Activated T-cell treated with anti-CD3 and anti-CD28 coated beads, Interleukin-2, amount 50 U/mL, for 4 hours (primary cell): ENCODE data around the gene ANTXR1. TPM values are rescaled to one million over a fixed set of nuclear protein-coding genes. Genes with fewer than 3 reads are reported as not detected.

Experiments
- ATAC-seq, 2 donors: fragments of 200-7000 bp; cut with Tn5 transposase; one replicate each; pipeline ENCODE4 v1.10.0; 2021
- DNase-seq: peaks from one replicate; pipeline ENCODE4 v3.0.0-alpha.2; 2020
- H3K27me3 Mint-ChIP-seq: one replicate; pipeline ENCODE4 v1.8.0; 2021; ENCODE audit warnings: low read depth, mixed read lengths
- H3K36me3 Mint-ChIP-seq: one replicate; pipeline ENCODE4 v1.8.0; 2022; ENCODE audit warnings: mixed read lengths; ENCODE audit not compliant: insufficient read depth
- H3K4me1 Mint-ChIP-seq: one replicate; pipeline ENCODE4 v1.8.0; 2021; ENCODE audit warnings: low read depth, mixed read lengths
- H3K4me3 Mint-ChIP-seq: one replicate; pipeline ENCODE4 v1.8.0; 2021; ENCODE audit warnings: mild to moderate bottlenecking, moderate library complexity, mixed read lengths
- H3K9me3 Mint-ChIP-seq: one replicate; pipeline ENCODE4 v1.8.0; 2021; ENCODE audit warnings: mixed read lengths
- total RNA-seq, 3 donors: library from RNA; stranded (reverse); gene quantifications; one replicate each; pipeline ENCODE4 v1.2.1, GENCODE V29; 2021

ANTXR1 gene
- total RNA-seq, 3 donors from 2014 or later = 0.40 to 0.79 (median 0.43) TPM

- ATAC-seq = no peak
- no peak for DNase-seq
- H3K4me1 Mint-ChIP-seq = no peaks in the 10 kb centered on the region
- H3K27me3 Mint-ChIP-seq = peaks cover 14% of the 10 kb centered on the region
- H3K4me3 Mint-ChIP-seq = no peak overlapping the region
- H3K9me3 Mint-ChIP-seq = no peaks in the 10 kb centered on the region
- H3K36me3 Mint-ChIP-seq = no peaks in the 10 kb centered on the region
Observed at GRCh38 chr2:69196327-69197117, 183.5 kb downstream of the ANTXR1 start.

DNA sequence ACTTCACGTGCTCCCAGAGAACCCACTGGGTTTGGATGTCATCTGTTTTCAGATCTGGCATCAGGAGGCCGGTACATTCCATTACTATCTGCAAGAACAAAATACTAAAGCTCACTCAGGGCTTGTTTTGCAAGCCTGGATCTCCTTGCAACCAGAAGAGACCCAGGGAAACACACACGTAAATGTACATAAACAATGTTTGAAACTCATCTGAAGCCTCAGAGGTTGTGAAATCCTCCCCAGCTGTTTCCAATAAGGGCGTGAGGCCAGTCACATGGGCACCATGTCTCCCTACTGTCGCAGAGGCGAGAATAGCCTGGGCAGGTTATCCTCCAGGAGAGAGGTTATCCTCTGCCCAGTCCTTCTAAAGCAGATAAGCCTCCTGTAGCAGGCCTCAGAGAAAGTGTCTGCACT lies 187.1 kb downstream of the ANTXR1 start:
- H3K4me1 Mint-ChIP-seq = no peaks in the 10 kb centered on the region
- DNase-seq (no peak), ATAC-seq (no peak)
- no peak overlapping the region for H3K4me3 Mint-ChIP-seq
- H3K9me3 Mint-ChIP-seq = no peaks in the 10 kb centered on the region
- peaks cover 7% of the 10 kb centered on the region for H3K27me3 Mint-ChIP-seq
- no peaks in the 10 kb centered on the region for H3K36me3 Mint-ChIP-seq

GRCh38 chr2:69201259-69201658 lies 188.3 kb downstream of the ANTXR1 start:
- H3K36me3 Mint-ChIP-seq = no peaks in the 10 kb centered on the region
- peaks cover 7% of the 10 kb centered on the region for H3K27me3 Mint-ChIP-seq
- H3K4me3 Mint-ChIP-seq = no peak overlapping the region
- H3K9me3 Mint-ChIP-seq = no peaks in the 10 kb centered on the region
- no peaks in the 10 kb centered on the region for H3K4me1 Mint-ChIP-seq
- ATAC-seq = no peak
- DNase-seq = no peak

- Mint-ChIP-seq H3K36me3 (no peaks in the 10 kb centered on the region), H3K4me1 (no peaks in the 10 kb centered on the region), H3K4me3 (no peak overlapping the region), H3K27me3 (peaks cover 7% of the 10 kb centered on the region), H3K9me3 (no peaks in the 10 kb centered on the region)
- DNase-seq (no peak), ATAC-seq (no peak)
Observed at GRCh38 chr2:69202327-69202726, 189.3 kb downstream of the ANTXR1 start.

GRCh38 chr2:69203166-69203985 lies 190.4 kb downstream of the ANTXR1 start:
- H3K9me3 Mint-ChIP-seq = no peaks in the 10 kb centered on the region
- no peak overlapping the region for H3K4me3 Mint-ChIP-seq
- DNase-seq (no peak), ATAC-seq (no peak)
- no peaks in the 10 kb centered on the region for H3K4me1 Mint-ChIP-seq
- H3K36me3 Mint-ChIP-seq = no peaks in the 10 kb centered on the region
- H3K27me3 Mint-ChIP-seq = peaks cover 7% of the 10 kb centered on the region

- DNase-seq (no peak), ATAC-seq (no peak)
- Mint-ChIP-seq H3K4me3 (no peak overlapping the region), H3K4me1 (no peaks in the 10 kb centered on the region), H3K36me3 (no peaks in the 10 kb centered on the region), H3K27me3 (peaks cover 7% of the 10 kb centered on the region), H3K9me3 (no peaks in the 10 kb centered on the region)
Observed at GRCh38 chr2:69204654-69205053, 191.7 kb downstream of the ANTXR1 start.

DNA sequence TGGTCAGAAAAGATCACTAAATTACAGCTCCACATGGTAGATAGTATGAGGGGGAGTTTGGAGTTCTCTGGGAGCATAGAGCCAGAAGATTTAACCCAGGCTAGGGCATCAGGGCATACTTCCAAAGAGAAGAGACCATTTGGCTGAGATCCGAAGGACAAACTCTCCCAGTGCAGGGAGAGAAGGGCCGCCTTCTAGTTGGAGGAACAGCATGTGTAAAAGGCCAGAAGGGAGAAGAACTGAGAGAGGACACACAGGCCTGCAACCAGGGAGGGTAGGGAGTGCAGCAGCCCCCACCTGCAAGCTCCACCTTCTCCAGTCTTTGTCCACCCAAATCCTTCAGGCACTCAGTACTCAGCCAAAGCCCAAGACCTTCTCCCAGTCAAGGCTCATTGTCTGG lies 192.1 kb downstream of the ANTXR1 start:
- Mint-ChIP-seq H3K4me1 (no peaks in the 10 kb centered on the region), H3K9me3 (no peaks in the 10 kb centered on the region), H3K36me3 (no peaks in the 10 kb centered on the region), H3K4me3 (no peak overlapping the region), H3K27me3 (peaks cover 7% of the 10 kb centered on the region)
- ATAC-seq = no peak
- DNase-seq = no peak

- DNase-seq (no peak), ATAC-seq (no peak)
- Mint-ChIP-seq H3K27me3 (peaks cover 7% of the 10 kb centered on the region), H3K36me3 (no peaks in the 10 kb centered on the region), H3K4me1 (no peaks in the 10 kb centered on the region), H3K4me3 (no peak overlapping the region), H3K9me3 (no peaks in the 10 kb centered on the region)
Observed at GRCh38 chr2:69205491-69205890, 192.5 kb downstream of the ANTXR1 start.

DNA sequence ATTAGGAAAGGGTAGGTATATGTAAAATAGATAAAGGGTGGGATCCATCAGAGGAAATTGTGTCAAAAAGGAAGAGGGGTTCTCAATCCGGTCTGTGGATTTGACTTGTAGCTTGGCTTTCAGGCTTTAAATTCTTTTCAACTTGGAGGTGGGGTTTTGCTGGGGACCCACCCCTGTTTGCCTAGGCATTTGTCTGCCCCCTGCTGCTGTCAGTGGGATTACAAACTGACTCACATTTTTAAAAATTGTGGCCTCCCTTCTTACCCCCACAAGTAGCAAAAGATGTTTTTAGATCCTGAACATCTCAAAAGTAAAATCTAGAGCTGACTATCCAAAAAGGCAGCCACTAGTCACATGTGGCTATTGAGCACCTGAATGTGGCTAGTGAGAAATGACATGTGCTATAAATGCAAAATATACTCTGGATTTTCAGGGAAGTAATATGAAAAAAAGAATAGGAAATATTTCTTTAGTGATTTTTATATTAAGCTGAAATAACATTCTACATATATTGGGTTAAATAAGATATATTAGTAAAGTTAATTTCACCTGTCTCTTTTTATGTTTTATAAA lies 195.1 kb downstream of the ANTXR1 start:
- H3K4me3 Mint-ChIP-seq = no peak overlapping the region
- no peaks in the 10 kb centered on the region for H3K9me3 Mint-ChIP-seq
- H3K36me3 Mint-ChIP-seq = no peaks in the 10 kb centered on the region
- DNase-seq (no peak), ATAC-seq (no peak)
- no peaks in the 10 kb centered on the region for H3K4me1 Mint-ChIP-seq
- H3K27me3 Mint-ChIP-seq = peaks cover 7% of the 10 kb centered on the region

- ATAC-seq (no peak), DNase-seq (no peak)
- no peaks in the 10 kb centered on the region for H3K9me3 Mint-ChIP-seq
- peaks cover 3% of the 10 kb centered on the region for H3K27me3 Mint-ChIP-seq
- H3K4me1 Mint-ChIP-seq = no peaks in the 10 kb centered on the region
- no peak overlapping the region for H3K4me3 Mint-ChIP-seq
- no peaks in the 10 kb centered on the region for H3K36me3 Mint-ChIP-seq
Observed at GRCh38 chr2:69209482-69209881, 196.5 kb downstream of the ANTXR1 start.

- ATAC-seq = no peak
- no peaks in the 10 kb centered on the region for H3K9me3 Mint-ChIP-seq
Observed at GRCh38 chr2:69210385-69210784, 197.4 kb downstream of the ANTXR1 start.

DNA sequence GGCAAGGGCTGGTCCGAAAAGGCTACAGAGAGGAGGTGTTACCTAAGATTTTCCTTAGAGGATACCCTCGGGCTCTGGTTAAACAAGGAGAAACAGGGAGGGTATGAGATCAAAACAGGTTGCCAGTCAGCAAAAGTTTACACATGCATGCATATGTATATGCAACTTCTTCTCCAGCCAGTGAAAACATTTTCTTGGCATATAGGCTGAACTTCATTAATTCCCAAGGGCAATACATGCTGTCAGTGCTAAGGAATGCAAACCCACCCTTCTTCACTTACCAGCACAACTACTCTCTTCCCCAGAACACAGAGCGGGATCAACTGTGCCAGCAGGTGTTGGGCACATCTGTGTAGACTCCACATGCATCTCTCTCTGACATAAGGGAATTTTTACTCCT lies 198.1 kb downstream of the ANTXR1 start:
- no peak for ATAC-seq
- Mint-ChIP-seq H3K27me3 (no peaks in the 10 kb centered on the region), H3K9me3 (no peaks in the 10 kb centered on the region), H3K4me1 (no peaks in the 10 kb centered on the region), H3K36me3 (no peaks in the 10 kb centered on the region), H3K4me3 (no peak overlapping the region)
- no peak for DNase-seq

More at GRCh38 chr2:69210385-69210784, 197.4 kb downstream of the ANTXR1 start:
- no peaks in the 10 kb centered on the region for H3K36me3 Mint-ChIP-seq
- H3K4me1 Mint-ChIP-seq = no peaks in the 10 kb centered on the region
- no peaks in the 10 kb centered on the region for H3K27me3 Mint-ChIP-seq
- H3K4me3 Mint-ChIP-seq = no peak overlapping the region
- no peak for DNase-seq

DNA sequence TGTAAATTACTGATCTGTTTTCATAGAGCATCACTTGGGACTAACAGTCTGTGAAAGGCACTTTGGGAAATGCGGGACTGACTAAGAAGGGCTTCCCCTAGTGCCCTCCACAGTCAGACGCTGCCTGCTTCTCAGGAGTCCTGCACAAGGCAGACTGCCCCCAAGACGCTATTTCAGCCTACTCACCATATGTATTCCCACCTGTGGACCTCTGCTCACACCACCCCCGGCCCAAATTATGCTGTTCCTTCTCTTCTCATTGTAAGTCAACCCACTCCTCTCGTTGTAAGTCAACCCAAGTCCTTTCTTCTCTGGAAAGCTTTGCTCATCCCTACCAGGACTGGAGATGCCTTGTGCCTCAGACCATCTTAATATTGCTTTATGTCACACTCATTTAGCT lies 198.7 kb downstream of the ANTXR1 start:
- no peak overlapping the region for H3K4me3 Mint-ChIP-seq
- DNase-seq (no peak), ATAC-seq (no peak)
- H3K4me1 Mint-ChIP-seq = no peaks in the 10 kb centered on the region
- H3K27me3 Mint-ChIP-seq = no peaks in the 10 kb centered on the region
- H3K9me3 Mint-ChIP-seq = no peaks in the 10 kb centered on the region
- no peaks in the 10 kb centered on the region for H3K36me3 Mint-ChIP-seq

GRCh38 chr2:69212238-69213028 lies 199.5 kb downstream of the ANTXR1 start:
- ATAC-seq = no peak
- no peaks in the 10 kb centered on the region for H3K4me1 Mint-ChIP-seq
- no peak overlapping the region for H3K4me3 Mint-ChIP-seq
- no peaks in the 10 kb centered on the region for H3K27me3 Mint-ChIP-seq
- H3K9me3 Mint-ChIP-seq = no peaks in the 10 kb centered on the region
- DNase-seq = no peak
- H3K36me3 Mint-ChIP-seq = no peaks in the 10 kb centered on the region
